GM12875 (cell line): Measurements from ENCODE around the gene PIK3R1.
"Not testable (repeated sequence)": the region's sequence is repeated elsewhere in the genome, so short reads cannot be mapped to it uniquely, and the experiment has no call there.

Source experiments
- H3K4me3 ChIP-seq: one replicate; pipeline ENCODE4 v1.5.1; 2011; ENCODE audit warnings: low read depth, low read length, control low read depth
- TF ChIP-seq, protein P1 (sequence below): IDR thresholded peaks from 2 replicates; pipeline ENCODE4 v1.5.1; 2011; ENCODE audit warnings: low read depth, mild to moderate bottlenecking, control low read depth, inconsistent platforms, low read length, moderate library complexity, borderline replicate concordance; ENCODE audit not compliant: insufficient read depth

Gene PIK3R1

DNA sequence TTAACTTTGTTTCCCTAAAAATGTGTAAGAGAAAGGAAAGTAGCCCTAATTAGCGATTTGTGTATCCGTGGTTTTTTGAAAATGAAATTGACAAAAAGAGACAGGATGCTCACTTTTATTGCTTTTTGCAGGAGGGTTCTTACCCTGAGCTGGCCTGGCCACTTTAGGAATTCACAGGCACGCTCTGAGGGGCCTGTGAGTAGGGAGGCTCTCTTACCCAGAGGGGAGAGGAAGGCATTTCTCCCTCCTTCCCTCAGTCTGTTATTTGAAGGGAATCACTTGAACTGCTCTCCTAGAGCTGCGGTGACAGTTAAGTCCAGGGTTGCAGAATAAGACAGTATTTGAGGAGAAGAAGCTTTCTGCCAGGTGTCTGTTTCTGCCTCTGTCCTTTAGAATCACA, 16.7 kb downstream of the PIK3R1 start:
- TF ChIP-seq, protein P1, sequence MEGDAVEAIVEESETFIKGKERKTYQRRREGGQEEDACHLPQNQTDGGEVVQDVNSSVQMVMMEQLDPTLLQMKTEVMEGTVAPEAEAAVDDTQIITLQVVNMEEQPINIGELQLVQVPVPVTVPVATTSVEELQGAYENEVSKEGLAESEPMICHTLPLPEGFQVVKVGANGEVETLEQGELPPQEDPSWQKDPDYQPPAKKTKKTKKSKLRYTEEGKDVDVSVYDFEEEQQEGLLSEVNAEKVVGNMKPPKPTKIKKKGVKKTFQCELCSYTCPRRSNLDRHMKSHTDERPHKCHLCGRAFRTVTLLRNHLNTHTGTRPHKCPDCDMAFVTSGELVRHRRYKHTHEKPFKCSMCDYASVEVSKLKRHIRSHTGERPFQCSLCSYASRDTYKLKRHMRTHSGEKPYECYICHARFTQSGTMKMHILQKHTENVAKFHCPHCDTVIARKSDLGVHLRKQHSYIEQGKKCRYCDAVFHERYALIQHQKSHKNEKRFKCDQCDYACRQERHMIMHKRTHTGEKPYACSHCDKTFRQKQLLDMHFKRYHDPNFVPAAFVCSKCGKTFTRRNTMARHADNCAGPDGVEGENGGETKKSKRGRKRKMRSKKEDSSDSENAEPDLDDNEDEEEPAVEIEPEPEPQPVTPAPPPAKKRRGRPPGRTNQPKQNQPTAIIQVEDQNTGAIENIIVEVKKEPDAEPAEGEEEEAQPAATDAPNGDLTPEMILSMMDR: no peak
- H3K4me3 ChIP-seq: no peak overlapping the region

DNA sequence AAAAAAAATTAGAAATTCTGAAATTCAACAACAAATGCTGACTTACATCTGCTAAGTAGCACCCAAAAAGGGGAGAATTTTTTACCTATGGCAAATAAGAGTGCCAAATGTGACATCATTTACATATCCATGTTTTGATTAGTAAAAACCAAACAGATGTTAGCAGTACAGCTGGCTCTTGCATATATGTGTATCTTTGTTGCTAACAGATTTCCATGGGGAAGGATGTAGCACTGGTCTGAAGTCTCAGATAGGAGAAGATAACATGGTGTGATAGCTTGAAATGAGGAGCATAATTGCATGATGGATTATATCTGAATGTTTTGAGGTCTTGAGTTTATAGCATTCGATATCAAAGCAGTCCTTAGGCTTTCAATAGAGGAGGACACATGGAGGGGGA, 17.5 kb downstream of the PIK3R1 start:
- TF ChIP-seq, protein P1: no peak
- H3K4me3 ChIP-seq: no peak overlapping the region

DNA sequence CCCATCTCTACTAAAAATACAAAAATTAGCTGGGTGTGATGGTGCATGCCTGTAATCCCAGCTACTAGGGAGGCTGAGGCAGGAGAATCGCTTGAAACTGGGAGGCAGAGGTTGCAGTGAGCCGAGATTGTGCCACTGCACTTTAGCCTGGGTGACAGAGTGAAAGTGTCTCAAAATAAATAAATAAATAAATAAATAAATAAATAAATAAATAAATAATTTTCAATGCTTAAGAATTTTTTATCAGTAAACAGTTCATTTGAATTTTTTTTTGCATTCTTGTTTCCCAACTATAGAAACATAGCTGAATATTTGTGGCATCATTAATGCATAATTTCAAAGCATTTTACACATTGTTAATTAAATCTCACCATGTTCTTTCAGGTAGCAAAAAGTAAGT, 19.7 kb downstream of the PIK3R1 start:
- not testable (repeated sequence) for H3K4me3 ChIP-seq

DNA sequence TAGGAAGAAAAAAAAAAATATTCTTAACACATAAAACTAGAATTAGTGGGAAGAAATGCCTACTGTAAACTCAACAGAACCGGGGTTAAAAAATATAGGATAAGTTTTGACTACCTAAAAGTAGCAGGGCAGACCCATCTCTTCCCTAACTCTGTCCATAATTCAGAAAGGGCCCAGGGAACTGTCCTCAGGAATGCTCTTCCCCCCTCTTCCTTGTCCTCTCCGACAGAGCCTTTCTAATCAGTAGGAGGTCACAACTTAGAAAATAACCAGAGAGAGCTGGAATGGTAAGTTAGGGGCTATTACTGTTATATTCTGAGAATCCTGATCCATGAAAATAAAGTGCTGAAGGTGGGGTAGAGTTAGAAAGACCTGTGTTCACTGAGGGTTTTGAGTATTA, 22.2 kb downstream of the PIK3R1 start:
- no peak overlapping the region for H3K4me3 ChIP-seq
- TF ChIP-seq, protein P1: no peak

DNA sequence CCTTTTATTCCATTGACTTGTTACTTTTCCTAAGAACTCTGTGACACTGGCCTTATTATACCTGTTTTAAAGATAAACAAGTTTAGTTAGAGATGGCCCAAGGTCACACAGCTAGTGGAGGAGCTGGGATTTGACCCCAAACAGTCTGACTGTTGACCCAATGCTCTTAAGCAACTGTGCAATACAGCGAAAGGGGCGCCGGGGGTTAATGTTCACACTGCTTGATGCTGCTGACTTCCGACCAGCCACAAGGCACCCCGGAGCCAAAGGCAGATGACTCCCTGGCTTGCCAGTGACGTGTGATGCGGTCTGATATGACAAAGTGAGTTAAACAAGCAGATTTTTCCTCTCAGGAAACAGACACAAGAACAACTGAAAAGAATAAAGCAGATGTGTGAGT, 23.9 kb downstream of the PIK3R1 start:
- H3K4me3 ChIP-seq: no peak overlapping the region
- TF ChIP-seq, protein P1: no peak

DNA sequence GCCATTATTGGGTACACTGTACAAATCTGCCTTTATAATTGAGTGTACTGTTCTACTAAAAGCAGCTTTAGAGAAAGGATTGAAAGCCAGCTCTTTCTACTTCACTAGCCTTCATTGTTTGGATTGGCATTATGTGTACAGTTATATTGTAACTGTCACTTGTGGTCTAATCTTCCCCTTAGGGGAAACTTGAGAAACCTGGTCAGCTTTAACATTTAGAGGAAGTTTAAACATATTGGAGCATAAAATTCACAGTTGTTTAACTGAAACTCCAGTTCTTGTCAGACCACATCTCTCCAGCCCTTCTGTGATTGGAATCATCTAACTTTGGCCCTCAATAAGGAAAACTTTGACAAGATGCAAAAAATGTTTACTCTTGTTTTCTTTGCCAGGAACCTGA, 24.6 kb downstream of the PIK3R1 start:
- H3K4me3 ChIP-seq: no peak overlapping the region
- TF ChIP-seq, protein P1: no peak

DNA sequence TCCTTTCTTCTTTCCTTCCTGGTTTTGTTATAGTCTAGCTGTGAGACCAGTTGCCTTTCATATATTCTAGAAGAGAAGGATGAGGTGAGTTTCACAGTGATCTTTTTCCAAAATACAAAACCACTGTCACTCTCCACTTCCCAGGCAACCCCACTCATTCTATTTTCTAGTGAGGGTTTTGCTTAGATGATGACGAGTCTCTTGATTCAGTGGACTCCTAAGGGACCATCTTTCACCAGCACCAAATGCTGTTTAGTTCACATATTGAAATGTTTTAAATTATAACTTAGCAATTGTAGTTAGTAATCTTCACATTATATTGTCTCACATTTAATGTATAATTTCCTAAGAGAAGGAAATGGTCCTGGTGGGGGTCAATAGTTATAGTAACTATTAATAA, 25.2 kb downstream of the PIK3R1 start:
- no peak overlapping the region for H3K4me3 ChIP-seq
- TF ChIP-seq, protein P1: no peak

DNA sequence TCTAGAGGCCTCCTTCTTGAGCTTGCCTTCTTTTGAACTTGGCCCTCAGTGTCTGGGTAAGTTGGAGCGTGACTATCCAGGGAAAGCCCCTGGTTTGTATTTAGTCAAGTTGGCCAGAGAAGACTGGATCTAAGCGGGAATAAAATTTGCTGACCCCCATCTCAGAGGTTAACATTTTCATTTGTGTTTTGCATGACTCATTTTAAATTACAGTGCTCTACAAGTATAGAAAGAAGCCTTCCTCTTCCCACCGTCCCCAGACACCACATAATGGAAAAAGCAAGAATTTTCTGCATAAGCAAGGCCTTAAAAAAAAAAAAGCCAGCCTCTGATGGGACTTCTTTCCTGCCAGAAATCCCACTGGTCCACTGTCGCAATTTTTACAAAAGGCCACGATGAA, 27.2 kb downstream of the PIK3R1 start:
- TF ChIP-seq, protein P1: no peak
- H3K4me3 ChIP-seq: no peak overlapping the region
